ENCODE measurements around the gene C10orf95. TPM values are rescaled to one million over a fixed set of nuclear protein-coding genes. Genes with fewer than 3 reads are reported as not detected.

The C10orf95 gene
- total and polyA plus RNA-seq, 2 donors (not counting 1 experiment from before 2014, with no cell fraction given), result 0.17 TPM; not detected in 1

GRCh38 chr10:102453502-102453901 lies 2.2 kb upstream of the C10orf95 start:
- Histone ChIP-seq H3K36me3 (ENCODE audit: control insufficient read depth, insufficient read depth, low read length) (no peaks in the 10 kb centered on the region), H3K9ac (ENCODE audit: insufficient read depth, low read length) (no peak overlapping the region), H3K4me3 (replicated peaks in 1 of 4; ENCODE audit: control extremely low read depth in 1 of 4, insufficient read depth in 1 of 4, low read depth in 3 of 4, low read length in 4 of 4) (no peak overlapping the region), H3K27ac (ENCODE audit: insufficient read depth, low read length) (peak overlapping the region; percentile 52), H3K4me1 (ENCODE audit: control insufficient read depth, extremely low read depth, insufficient read depth, low read length) (peaks cover 17% of the 10 kb centered on the region), H3K9me3 (ENCODE audit: control insufficient read depth, insufficient read depth, low read depth, low read length) (no peaks in the 10 kb centered on the region), H3K79me2 (ENCODE audit: control insufficient read depth, insufficient read depth, low read length) (no peaks in the 10 kb centered on the region), H4K20me1 (ENCODE audit: control insufficient read depth, extremely low read depth, insufficient read depth, low read length) (no peaks in the 10 kb centered on the region), H2AFZ (ENCODE audit: low read length) (no peak overlapping the region), H3K4me2 (ENCODE audit: extremely low read depth, insufficient read depth, low read length) (no peak overlapping the region), H3K27me3 (ENCODE audit: control insufficient read depth, insufficient read depth, low read length) (no peaks in the 10 kb centered on the region)
- DNase-seq (ENCODE audit: low read depth in 2 of 2), result no peak
- TF ChIP-seq EZH2 (IDR thresholded peaks at IDR 0.05; ENCODE audit: low read length, missing control alignments) (no peak), CTCF (conservative IDR thresholded peaks at IDR 0.05 in 1 of 2, IDR thresholded peaks at IDR 0.05 in 1 of 2; ENCODE audit: low read depth in 1 of 2, low read length in 2 of 2) (no peak)

- Histone ChIP-seq H4K20me1 (ENCODE audit: control insufficient read depth, extremely low read depth, insufficient read depth, low read length) (no peaks in the 10 kb centered on the region), H3K9ac (ENCODE audit: insufficient read depth, low read length) (no peak overlapping the region), H3K79me2 (ENCODE audit: control insufficient read depth, insufficient read depth, low read length) (no peaks in the 10 kb centered on the region), H2AFZ (ENCODE audit: low read length) (no peak overlapping the region), H3K27me3 (ENCODE audit: control insufficient read depth, insufficient read depth, low read length) (no peaks in the 10 kb centered on the region), H3K27ac (ENCODE audit: insufficient read depth, low read length) (peak overlapping the region; percentile 52), H3K4me1 (ENCODE audit: control insufficient read depth, extremely low read depth, insufficient read depth, low read length) (peaks cover 17% of the 10 kb centered on the region), H3K4me2 (ENCODE audit: extremely low read depth, insufficient read depth, low read length) (no peak overlapping the region), H3K9me3 (ENCODE audit: control insufficient read depth, insufficient read depth, low read depth, low read length) (no peaks in the 10 kb centered on the region), H3K4me3 (replicated peaks in 1 of 4; ENCODE audit: control extremely low read depth in 1 of 4, insufficient read depth in 1 of 4, low read depth in 3 of 4, low read length in 4 of 4) (no peak overlapping the region), H3K36me3 (ENCODE audit: control insufficient read depth, insufficient read depth, low read length) (no peaks in the 10 kb centered on the region)
- peak; percentile 68 to 75 for DNase-seq (ENCODE audit: low read depth in 2 of 2)
- TF ChIP-seq EZH2 (IDR thresholded peaks at IDR 0.05; ENCODE audit: low read length, missing control alignments), result no peak
- TF ChIP-seq CTCF (conservative IDR thresholded peaks at IDR 0.05 in 1 of 2, IDR thresholded peaks at IDR 0.05 in 1 of 2; ENCODE audit: low read depth in 1 of 2, low read length in 2 of 2), result no peak
Observed at GRCh38 chr10:102452672-102453340, 1.5 kb upstream of the C10orf95 start.

DNA sequence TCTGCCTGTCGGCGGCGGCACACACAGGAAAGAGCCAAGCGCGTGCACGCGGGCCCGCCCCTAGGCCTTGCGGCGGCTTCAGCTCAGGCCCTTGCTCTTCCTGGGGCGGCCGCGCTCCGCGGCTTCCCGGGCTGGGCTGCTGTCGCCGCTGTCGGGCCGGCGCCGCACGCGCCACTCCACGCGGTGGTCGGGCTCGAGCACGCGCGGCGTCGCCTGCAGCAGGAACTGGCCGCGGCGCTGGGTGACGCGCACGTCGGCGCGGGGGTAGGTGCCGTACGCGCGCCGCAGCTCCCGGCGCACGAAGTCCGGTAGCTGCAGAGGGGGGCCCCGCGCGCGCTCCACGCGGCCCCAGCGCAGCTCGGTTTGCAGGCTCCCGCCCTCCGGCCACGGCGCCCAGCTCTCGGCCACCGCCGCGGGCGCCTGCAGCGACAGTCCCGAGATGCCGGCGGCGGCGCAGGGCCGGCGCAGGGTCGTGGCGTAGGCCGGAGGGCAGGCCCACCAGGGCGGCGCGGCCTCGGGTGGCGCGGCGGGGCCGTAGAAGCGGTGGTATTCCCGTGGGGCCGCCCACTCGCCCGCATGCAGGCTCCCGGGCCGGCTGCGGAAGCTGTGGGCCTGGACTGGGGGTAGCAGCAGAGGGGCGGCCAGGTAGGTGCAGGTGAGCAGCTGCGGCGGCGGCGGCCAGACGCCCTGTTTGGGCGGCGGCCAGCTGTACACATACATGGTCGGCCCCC lies 804 bp downstream of the C10orf95 start:
- TF ChIP-seq EZH2 (IDR thresholded peaks at IDR 0.05; ENCODE audit: low read length, missing control alignments) (no peak), CTCF (conservative IDR thresholded peaks at IDR 0.05 in 1 of 2, IDR thresholded peaks at IDR 0.05 in 1 of 2; ENCODE audit: low read depth in 1 of 2, low read length in 2 of 2) (no peak)
- Histone ChIP-seq H3K4me2 (ENCODE audit: extremely low read depth, insufficient read depth, low read length) (peak overlapping the region; percentile 99), H3K27me3 (ENCODE audit: control insufficient read depth, insufficient read depth, low read length) (no peaks in the 10 kb centered on the region), H3K36me3 (ENCODE audit: control insufficient read depth, insufficient read depth, low read length) (no peaks in the 10 kb centered on the region), H3K79me2 (ENCODE audit: control insufficient read depth, insufficient read depth, low read length) (no peaks in the 10 kb centered on the region), H3K9me3 (ENCODE audit: control insufficient read depth, insufficient read depth, low read depth, low read length) (no peaks in the 10 kb centered on the region), H3K9ac (ENCODE audit: insufficient read depth, low read length) (peak overlapping the region; percentile 57), H4K20me1 (ENCODE audit: control insufficient read depth, extremely low read depth, insufficient read depth, low read length) (no peaks in the 10 kb centered on the region), H3K27ac (ENCODE audit: insufficient read depth, low read length) (no peak overlapping the region), H2AFZ (ENCODE audit: low read length) (peak overlapping the region; percentile 96), H3K4me3 (replicated peaks in 1 of 4; ENCODE audit: control extremely low read depth in 1 of 4, insufficient read depth in 1 of 4, low read depth in 3 of 4, low read length in 4 of 4) (peak overlapping the region; percentile 57 to 81 (median 70)), H3K4me1 (ENCODE audit: control insufficient read depth, extremely low read depth, insufficient read depth, low read length) (peaks cover 15% of the 10 kb centered on the region)
- DNase-seq (ENCODE audit: low read depth in 2 of 2), result peak; percentile 67 to 81
